ENCODE results near the gene MAPK10. TPM values are rescaled to one million over a fixed set of nuclear protein-coding genes. Genes with fewer than 3 reads are reported as not detected.
A peak's percentile ranks its signal among the peaks of the same experiment; 100 is the strongest.

Gene MAPK10
- total and polyA plus RNA-seq, 2 of the 8 experiments (the other 6 are each of a cell fraction or from before 2014, with no cell fraction given), result 2.5 to 3.1 TPM

- Histone ChIP-seq H3K36me3 (ENCODE audit: control insufficient read depth in 2 of 4, insufficient read depth in 4 of 4, low read length in 3 of 4) (no peaks in the 10 kb centered on the region), H3K27ac (ENCODE audit: low read depth, low read length) (no peak overlapping the region), H2BK12ac (ENCODE audit: low read depth, low read length) (no peak overlapping the region), H4K8ac (ENCODE audit: extremely low read depth, insufficient read depth, low read length) (no peak overlapping the region), H3K14ac (ENCODE audit: insufficient read length) (no peak overlapping the region), H3K4me3 (ENCODE audit: extremely low read depth in 1 of 4, insufficient read depth in 2 of 4, low read depth in 3 of 4, low read length in 4 of 4) (no peak overlapping the region), H3K4me2 (ENCODE audit: insufficient read depth in 1 of 2, low read depth in 2 of 2, low read length in 2 of 2) (no peak overlapping the region), H3K9me3 (ENCODE audit: insufficient read depth in 2 of 2, low read depth in 1 of 2, low read length in 1 of 2) (no peaks in the 10 kb centered on the region), H2BK15ac (ENCODE audit: low read length) (no peak overlapping the region), H3K79me1 (ENCODE audit: low read depth, low read length) (no peaks in the 10 kb centered on the region), H3K9ac (replicated peaks in 1 of 4; ENCODE audit: extremely low read depth in 1 of 4, low read depth in 3 of 4, low read length in 3 of 4) (no peak overlapping the region), H3K79me2 (ENCODE audit: control insufficient read depth in 1 of 2, insufficient read depth in 2 of 2, low read length in 2 of 2) (no peaks in the 10 kb centered on the region), H2BK20ac (ENCODE audit: low read length) (no peak overlapping the region), H2BK5ac (ENCODE audit: low read depth, low read length) (no peak overlapping the region), H3K4me1 (replicated peaks in 1 of 4; ENCODE audit: control insufficient read depth in 3 of 4, insufficient read depth in 4 of 4, low read length in 3 of 4) (peaks cover 0 to 4% (median 2%) of the 10 kb centered on the region in 4 experiments; a peak in 2 of 7 replicates), H3K18ac (ENCODE audit: extremely low read depth, low read length) (no peak overlapping the region), H4K20me1 (replicated peaks in 1 of 2; ENCODE audit: control insufficient read depth in 1 of 2, insufficient read depth in 2 of 2, low read length in 2 of 2) (no peaks in the 10 kb centered on the region), H3K27me3 (replicated peaks in 1 of 4; ENCODE audit: control insufficient read depth in 3 of 4, extremely low read depth in 1 of 4, insufficient read depth in 3 of 4, low read length in 3 of 4) (no peaks in the 10 kb centered on the region), H3K23me2 (ENCODE audit: low read depth, low read length) (no peaks in the 10 kb centered on the region), H4K5ac (ENCODE audit: insufficient read length, low read depth, low read length) (no peak overlapping the region), H2AK5ac (ENCODE audit: low read depth, low read length) (no peak overlapping the region), H3K4ac (replicated peaks; ENCODE audit: insufficient read length, low read depth, low read length) (no peak overlapping the region), H4K91ac (replicated peaks; ENCODE audit: insufficient read length, low read length) (no peak overlapping the region), H2BK120ac (replicated peaks; ENCODE audit: low read depth, low read length) (no peak overlapping the region), H2AFZ (ENCODE audit: low read length) (0 out of 2 replicates have a peak overlapping the region, but pooled peaks have one; percentile 55), H3K23ac (ENCODE audit: insufficient read length) (no peak overlapping the region), H3K56ac (replicated peaks; ENCODE audit: insufficient read length, low read depth, low read length) (no peak overlapping the region)
- DNase-seq (ENCODE audit: low read depth in 1 of 2, low spot score in 2 of 2) (no peak), FAIRE-seq (peak; percentile 32)
- ChIA-PET POLR2A (ENCODE audit: partially characterized antibody) (interaction anchor here (1.1 kb wide), 1 partner anchor 8 kb away, joined by 3 read pairs; no protein-coding TSS in a partner anchor), CTCF (ENCODE audit: partially characterized antibody) (interaction anchor here (1.1 kb wide), 1 partner anchor 14 kb away, joined by 3 read pairs; no protein-coding TSS in a partner anchor)
- no peak for TF ChIP-seq ATF2 (IDR thresholded peaks at IDR 0.05; ENCODE audit: low read length)
- no peak for TF ChIP-seq FOSL1 (IDR thresholded peaks at IDR 0.05; ENCODE audit: insufficient read depth, low read depth, low read length)
- TF ChIP-seq ASH2L (IDR thresholded peaks at IDR 0.05; ENCODE audit: low read length), result no peak
- TF ChIP-seq CHD1 (IDR thresholded peaks at IDR 0.05; ENCODE audit: low read depth, low read length), result no peak
- TF ChIP-seq POLR2A (IDR thresholded peaks at IDR 0.05; ENCODE audit: control extremely low read depth in 1 of 2, low read depth in 2 of 2, low read length in 2 of 2), result no peak
- no peak for TF ChIP-seq MAX (IDR thresholded peaks at IDR 0.05)
- WGBS, 2 experiments (ENCODE audit: extremely low coverage in 1 of 2, insufficient coverage in 1 of 2, insufficient read length in 1 of 2, insufficient replicate concordance in 2 of 2, low coverage in 1 of 2, low lambda C conversion rate in 2 of 2, missing lambda C conversion rate in 1 of 2), result 90% methylated on average over 5 of the region's 5 CpGs; no CpG with 5 or more reads in 1 of the 2 experiments
Observed at GRCh38 chr4:86014599-86014998, 345.3 kb downstream of the MAPK10 start.
